Stomach smooth muscle (tissue), 2 donors: Measurements from ENCODE around the gene SIRPA.
"Not testable (repeated sequence)": the region's sequence is repeated elsewhere in the genome, so short reads cannot be mapped to it uniquely, and the experiment has no call there.

Experiments used
- H3K27ac ChIP-seq: one replicate; pipeline ENCODE4 v1.7.0; 2013; ENCODE audit warnings: mild to moderate bottlenecking, low read length, inconsistent platforms
- H3K27me3 ChIP-seq, 2 donors: one replicate each; pipeline ENCODE4 v1.7.0; 2013; ENCODE audit warnings: low read length in 2 of 2; ENCODE audit not compliant: insufficient read depth in 2 of 2, control insufficient read depth in 1 of 2
- H3K36me3 ChIP-seq, 2 donors: one replicate each; pipeline ENCODE4 v1.7.0; 2013; ENCODE audit warnings: low read length in 2 of 2; ENCODE audit not compliant: control insufficient read depth in 2 of 2, insufficient read depth in 2 of 2
- H3K4me1 ChIP-seq: one replicate; pipeline ENCODE4 v1.7.0; 2013; ENCODE audit warnings: low read length; ENCODE audit not compliant: control insufficient read depth, insufficient read depth
- H3K4me3 ChIP-seq, 2 donors: one replicate each; pipeline ENCODE4 v1.7.0; 2013; ENCODE audit warnings: low read length in 2 of 2
- H3K9ac ChIP-seq, 2 donors: one replicate each; pipeline ENCODE4 v1.7.0; 2013; ENCODE audit warnings: low read length in 2 of 2, mild to moderate bottlenecking in 1 of 2
- H3K9me3 ChIP-seq, 2 donors: one replicate each; pipeline ENCODE4 v1.7.0; 2013; ENCODE audit warnings: low read length in 2 of 2; ENCODE audit not compliant: control insufficient read depth in 2 of 2
- donor health status: healthy.
- donor health status: Pancreatic carcinoma.

Gene SIRPA

GRCh38 chr20:1920826-1921225 is 25.6 kb downstream of the SIRPA start:
- Histone ChIP-seq H3K36me3 (peaks cover 19 to 36% of the 10 kb centered on the region in 2 donors), H3K4me3 (no peak overlapping the region), H3K9ac (no peak overlapping the region), H3K27me3 (no peaks in the 10 kb centered on the region), H3K9me3 (no peaks in the 10 kb centered on the region), H3K4me1 (peaks cover 2% of the 10 kb centered on the region), H3K27ac (no peak overlapping the region)

DNA sequence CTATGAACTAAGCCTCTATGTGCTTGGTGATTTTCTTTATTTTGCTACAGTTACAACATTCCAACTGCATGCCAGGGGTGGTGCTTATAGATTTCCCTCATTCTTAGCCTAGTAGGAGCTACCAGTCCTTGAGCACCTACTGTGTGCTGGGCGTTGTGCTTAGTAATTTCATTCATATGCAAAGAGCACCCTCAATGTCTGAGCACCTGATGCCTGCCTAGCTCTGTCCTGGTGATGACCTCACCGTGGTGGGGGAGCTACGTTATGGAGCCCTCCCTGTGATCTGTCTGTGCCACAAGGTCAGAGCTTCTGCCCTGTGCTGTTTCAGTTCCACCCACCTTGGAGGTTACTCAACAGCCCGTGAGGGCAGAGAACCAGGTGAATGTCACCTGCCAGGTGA is 26.8 kb downstream of the SIRPA start:
- H3K36me3 ChIP-seq = peaks cover 11 to 25% of the 10 kb centered on the region in 2 donors
- not testable (repeated sequence) for H3K27ac ChIP-seq, H3K9ac ChIP-seq, H3K4me3 ChIP-seq, H3K9me3 ChIP-seq, H3K27me3 ChIP-seq, H3K4me1 ChIP-seq

DNA sequence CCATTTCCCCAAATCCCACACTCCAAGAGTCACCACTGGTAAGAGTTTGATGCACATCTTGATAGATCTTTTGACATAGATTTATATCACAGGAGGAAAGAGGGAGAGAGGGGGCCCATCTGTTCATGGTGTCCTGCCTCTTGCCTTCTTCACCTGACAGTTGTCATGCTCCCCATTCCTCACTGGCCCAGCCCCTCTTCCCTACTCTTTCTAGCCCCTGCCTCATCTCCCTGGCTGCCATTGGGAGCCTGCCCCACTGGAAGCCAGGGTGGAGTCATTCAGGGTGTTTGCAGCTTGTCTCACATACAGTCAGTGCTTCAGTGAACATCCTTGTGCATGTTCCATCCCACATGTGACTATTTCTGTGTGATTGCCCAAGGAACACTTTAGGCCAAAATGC is 27.6 kb downstream of the SIRPA start:
- H3K4me1 ChIP-seq = peaks cover 2% of the 10 kb centered on the region
- H3K27ac ChIP-seq = no peak overlapping the region
- H3K4me3 ChIP-seq = no peak overlapping the region
- H3K9ac ChIP-seq = no peak overlapping the region
- no peaks in the 10 kb centered on the region for H3K9me3 ChIP-seq
- H3K36me3 ChIP-seq = peaks cover 9 to 20% of the 10 kb centered on the region in 2 donors
- H3K27me3 ChIP-seq = no peaks in the 10 kb centered on the region

GRCh38 chr20:1924910-1925861 is 30.0 kb downstream of the SIRPA start:
- no peak overlapping the region for H3K27ac ChIP-seq
- no peak overlapping the region for H3K4me3 ChIP-seq
- peaks cover 3% of the 10 kb centered on the region for H3K4me1 ChIP-seq
- no peaks in the 10 kb centered on the region for H3K9me3 ChIP-seq
- no peak overlapping the region for H3K9ac ChIP-seq
- H3K36me3 ChIP-seq = peaks cover 9 to 12% of the 10 kb centered on the region in 2 donors
- H3K27me3 ChIP-seq = no peaks in the 10 kb centered on the region

DNA sequence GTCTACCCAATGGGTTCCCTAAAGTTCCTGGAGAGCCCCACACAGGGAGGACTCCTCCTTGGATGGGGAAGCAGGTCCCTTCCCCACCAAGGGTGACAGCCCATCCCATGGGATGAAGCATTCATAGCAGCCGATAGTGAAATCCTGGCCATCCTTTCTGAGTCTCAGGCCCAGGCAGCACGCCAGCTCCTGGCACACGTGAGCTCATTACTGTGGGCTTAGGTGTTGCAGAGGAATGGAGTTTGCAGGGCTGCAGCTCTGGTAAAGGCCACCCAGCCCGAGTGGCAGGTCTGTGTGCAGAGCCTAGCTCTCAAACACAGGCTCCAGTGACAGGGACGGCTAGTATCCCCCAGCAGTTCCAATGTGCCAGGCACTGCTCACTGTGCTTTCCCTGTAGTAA is 31.0 kb downstream of the SIRPA start:
- no peak overlapping the region for H3K4me3 ChIP-seq
- H3K27ac ChIP-seq = no peak overlapping the region
- H3K36me3 ChIP-seq = peaks cover 9 to 10% of the 10 kb centered on the region in 2 donors
- peaks cover 3% of the 10 kb centered on the region for H3K4me1 ChIP-seq
- H3K9ac ChIP-seq = no peak overlapping the region
- no peaks in the 10 kb centered on the region for H3K9me3 ChIP-seq
- H3K27me3 ChIP-seq = no peaks in the 10 kb centered on the region

- Histone ChIP-seq H3K4me1 (peaks cover 3% of the 10 kb centered on the region), H3K9ac (no peak overlapping the region), H3K9me3 (no peaks in the 10 kb centered on the region), H3K4me3 (no peak overlapping the region), H3K27ac (no peak overlapping the region), H3K36me3 (peaks cover 9 to 10% of the 10 kb centered on the region in 2 donors), H3K27me3 (no peaks in the 10 kb centered on the region)
Observed at GRCh38 chr20:1927217-1927616, 32.0 kb downstream of the SIRPA start.

DNA sequence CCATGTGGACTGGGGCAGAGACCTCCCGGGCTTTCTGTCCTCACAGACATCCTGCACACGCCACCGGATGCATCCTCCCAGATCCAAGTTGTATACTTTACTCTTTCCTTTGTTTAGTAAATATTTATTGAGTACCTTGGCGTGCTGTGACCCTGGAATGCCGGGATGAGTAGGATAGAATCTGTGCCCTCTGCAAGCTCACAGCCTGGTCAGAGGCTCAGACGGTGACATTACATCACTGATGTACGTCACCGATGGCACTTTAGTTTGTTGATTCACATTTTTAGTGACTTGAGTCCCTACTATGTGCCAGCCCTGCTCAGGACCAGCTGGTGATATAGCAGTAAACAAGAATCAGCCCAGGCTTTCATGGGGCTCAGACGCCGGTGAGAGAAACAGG is 32.9 kb downstream of the SIRPA start:
- no peak overlapping the region for H3K27ac ChIP-seq
- peaks cover 8% of the 10 kb centered on the region for H3K4me1 ChIP-seq
- no peaks in the 10 kb centered on the region for H3K27me3 ChIP-seq
- H3K36me3 ChIP-seq = peaks cover 4 to 5% of the 10 kb centered on the region in 2 donors
- no peak overlapping the region for H3K4me3 ChIP-seq
- H3K9ac ChIP-seq = no peak overlapping the region
- no peaks in the 10 kb centered on the region for H3K9me3 ChIP-seq

DNA sequence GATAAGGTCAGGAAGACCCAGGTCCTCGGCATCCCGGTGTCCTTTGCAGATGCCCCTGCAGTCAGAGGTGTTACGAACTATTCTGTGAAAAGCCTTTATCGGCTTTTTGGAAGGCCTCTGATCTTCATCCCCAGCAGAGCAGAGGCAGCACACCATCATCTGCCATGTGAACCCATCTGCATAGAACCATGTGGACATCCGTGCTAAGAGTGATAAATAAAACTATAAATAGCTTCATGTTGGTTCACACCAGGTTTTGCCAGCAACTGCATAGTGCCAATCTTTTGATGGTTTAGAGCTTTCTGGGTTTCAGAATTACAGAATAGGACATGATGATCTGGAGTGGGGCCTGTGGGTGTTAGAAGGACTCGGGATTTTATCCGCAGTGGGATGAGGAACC is 33.6 kb downstream of the SIRPA start:
- Histone ChIP-seq H3K9me3 (no peaks in the 10 kb centered on the region), H3K4me3 (no peak overlapping the region), H3K27me3 (no peaks in the 10 kb centered on the region), H3K36me3 (peaks cover 0 to 3% of the 10 kb centered on the region in 2 donors), H3K9ac (no peak overlapping the region), H3K4me1 (peaks cover 14% of the 10 kb centered on the region), H3K27ac (no peak overlapping the region)

- H3K36me3 ChIP-seq = peaks cover 0 to 3% of the 10 kb centered on the region in 2 donors
- no peaks in the 10 kb centered on the region for H3K9me3 ChIP-seq
- H3K9ac ChIP-seq = no peak overlapping the region
- H3K4me3 ChIP-seq = no peak overlapping the region
- H3K27me3 ChIP-seq = no peaks in the 10 kb centered on the region
- peaks cover 15% of the 10 kb centered on the region for H3K4me1 ChIP-seq
- no peak overlapping the region for H3K27ac ChIP-seq
Observed at GRCh38 chr20:1929460-1929859, 34.3 kb downstream of the SIRPA start.

DNA sequence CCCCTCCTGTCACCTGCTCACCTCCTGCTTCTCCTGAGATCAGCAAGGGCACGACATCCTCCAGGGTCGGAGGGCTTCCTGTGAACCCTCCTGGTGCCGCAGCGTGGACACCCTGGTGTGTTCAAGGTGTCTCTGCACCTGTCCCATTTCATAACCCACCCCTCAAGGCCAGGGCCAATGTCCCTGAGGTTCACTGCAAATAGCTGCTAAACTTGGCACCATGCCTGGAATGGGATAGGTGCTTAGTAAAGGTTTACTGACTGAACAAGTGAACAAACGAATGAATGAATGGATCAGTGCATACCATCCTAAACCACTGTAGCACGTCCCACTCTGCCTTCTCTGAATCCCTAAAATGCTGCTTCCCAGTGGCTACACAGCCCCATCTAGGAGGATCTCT is 35.0 kb downstream of the SIRPA start:
- H3K9me3 ChIP-seq = no peaks in the 10 kb centered on the region
- H3K9ac ChIP-seq = no peak overlapping the region
- H3K4me3 ChIP-seq = no peak overlapping the region
- H3K36me3 ChIP-seq = no peaks in the 10 kb centered on the region
- H3K4me1 ChIP-seq = peaks cover 20% of the 10 kb centered on the region
- H3K27ac ChIP-seq = no peak overlapping the region
- H3K27me3 ChIP-seq = no peaks in the 10 kb centered on the region

GRCh38 chr20:1931830-1932229 is 36.6 kb downstream of the SIRPA start:
- no peak overlapping the region for H3K27ac ChIP-seq
- H3K4me1 ChIP-seq = peaks cover 26% of the 10 kb centered on the region
- H3K36me3 ChIP-seq = no peaks in the 10 kb centered on the region
- no peaks in the 10 kb centered on the region for H3K27me3 ChIP-seq
- no peaks in the 10 kb centered on the region for H3K9me3 ChIP-seq
- H3K4me3 ChIP-seq = no peak overlapping the region
- no peak overlapping the region for H3K9ac ChIP-seq
